IPS DF 19.7 (cell line): ENCODE results near the gene HMGN4.

Source experiments
- DNase-seq: peaks from one replicate; pipeline ENCODE4 v3.0.0-alpha.2; 2013; ENCODE audit warnings: low read depth, low spot score

The HMGN4 gene

GRCh38 chr6:26552205-26552604, 14.0 kb downstream of the HMGN4 start:
- DNase-seq = no peak

- DNase-seq = no peak
These were observed 14.5 kb downstream of the HMGN4 start for GRCh38 chr6:26552640-26553188.

GRCh38 chr6:26553264-26553634, 15.1 kb downstream of the HMGN4 start:
- DNase-seq = no peak

- DNase-seq = no peak
These were observed 15.7 kb downstream of the HMGN4 start for GRCh38 chr6:26553635-26554446.

GRCh38 chr6:26554447-26554696, 16.2 kb downstream of the HMGN4 start:
- no peak for DNase-seq

GRCh38 chr6:26554697-26555504, 16.7 kb downstream of the HMGN4 start:
- no peak for DNase-seq

- no peak for DNase-seq
These were observed 17.5 kb downstream of the HMGN4 start for GRCh38 chr6:26555505-26556262.

- no peak for DNase-seq
These were observed 18.3 kb downstream of the HMGN4 start for GRCh38 chr6:26556263-26557070.

- no peak for DNase-seq
These were observed 23.6 kb downstream of the HMGN4 start for GRCh38 chr6:26561533-26562466.

GRCh38 chr6:26563488-26563887, 25.3 kb downstream of the HMGN4 start:
- no peak for DNase-seq

- DNase-seq = no peak
These were observed 30.7 kb downstream of the HMGN4 start for GRCh38 chr6:26568601-26569432.

- no peak for DNase-seq
These were observed 31.2 kb downstream of the HMGN4 start for GRCh38 chr6:26569433-26569764.

- no peak for DNase-seq
These were observed 32.1 kb downstream of the HMGN4 start for GRCh38 chr6:26570027-26570809.

GRCh38 chr6:26571592-26572296, 33.6 kb downstream of the HMGN4 start:
- DNase-seq = no peak

- no peak for DNase-seq
These were observed 37.4 kb downstream of the HMGN4 start for GRCh38 chr6:26575494-26575939.

GRCh38 chr6:26576407-26576843, 38.3 kb downstream of the HMGN4 start:
- DNase-seq = no peak

- DNase-seq = no peak
These were observed 39.0 kb downstream of the HMGN4 start for GRCh38 chr6:26576929-26577719.
